Lower leg skin (tissue), 3 donors: ENCODE measurements around the gene STXBP1.

Source experiments
- POLR2A ChIP-seq, 2 donors: fragments of 450-650 bp; IDR thresholded peaks; one replicate each; pipeline ENCODE4 v1.6.1; 2016 to 2017; ENCODE audit warnings: antibody characterized with exemption in 2 of 2, mild to moderate bottlenecking in 1 of 2, moderate library complexity in 1 of 2
- TF ChIP-seq, protein P1 (sequence below), 3 donors: fragments of 450-650 bp; IDR thresholded peaks; one replicate each; pipeline ENCODE4 v1.5.1; 2016; ENCODE audit warnings: antibody characterized with exemption in 3 of 3, mild to moderate bottlenecking in 3 of 3, moderate library complexity in 2 of 3

DNA sequence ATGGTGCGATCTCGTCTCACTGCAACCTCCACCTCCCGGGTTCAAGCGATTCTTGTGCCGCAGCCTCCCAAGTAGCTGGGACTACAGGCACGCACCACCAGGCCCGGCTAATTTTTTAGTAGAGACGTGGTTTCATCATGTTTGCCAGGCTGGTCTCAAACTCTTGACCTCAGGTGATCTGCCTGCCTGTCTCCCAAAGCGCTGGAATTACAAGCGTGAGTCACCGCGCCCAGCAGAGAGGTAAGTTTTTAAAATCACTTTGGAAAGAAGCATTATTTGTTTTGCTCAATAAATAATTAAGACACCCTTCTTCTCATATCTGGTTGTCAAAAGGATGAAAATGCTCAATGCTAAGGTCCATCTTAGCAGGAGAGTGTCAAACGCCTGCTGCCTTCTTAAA lies 48.5 kb upstream of the STXBP1 start:
- TF ChIP-seq, protein P1, sequence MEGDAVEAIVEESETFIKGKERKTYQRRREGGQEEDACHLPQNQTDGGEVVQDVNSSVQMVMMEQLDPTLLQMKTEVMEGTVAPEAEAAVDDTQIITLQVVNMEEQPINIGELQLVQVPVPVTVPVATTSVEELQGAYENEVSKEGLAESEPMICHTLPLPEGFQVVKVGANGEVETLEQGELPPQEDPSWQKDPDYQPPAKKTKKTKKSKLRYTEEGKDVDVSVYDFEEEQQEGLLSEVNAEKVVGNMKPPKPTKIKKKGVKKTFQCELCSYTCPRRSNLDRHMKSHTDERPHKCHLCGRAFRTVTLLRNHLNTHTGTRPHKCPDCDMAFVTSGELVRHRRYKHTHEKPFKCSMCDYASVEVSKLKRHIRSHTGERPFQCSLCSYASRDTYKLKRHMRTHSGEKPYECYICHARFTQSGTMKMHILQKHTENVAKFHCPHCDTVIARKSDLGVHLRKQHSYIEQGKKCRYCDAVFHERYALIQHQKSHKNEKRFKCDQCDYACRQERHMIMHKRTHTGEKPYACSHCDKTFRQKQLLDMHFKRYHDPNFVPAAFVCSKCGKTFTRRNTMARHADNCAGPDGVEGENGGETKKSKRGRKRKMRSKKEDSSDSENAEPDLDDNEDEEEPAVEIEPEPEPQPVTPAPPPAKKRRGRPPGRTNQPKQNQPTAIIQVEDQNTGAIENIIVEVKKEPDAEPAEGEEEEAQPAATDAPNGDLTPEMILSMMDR (IDR thresholded peaks at IDR 0.05) = no peak
- no peak for TF ChIP-seq POLR2A (IDR thresholded peaks at IDR 0.05)
